Skeletal muscle tissue (tissue), 4 donors: ENCODE data around the gene C7orf57. TPM values are rescaled to one million over a fixed set of nuclear protein-coding genes. Genes with fewer than 3 reads are reported as not detected.
"Not testable (repeated sequence)": the region's sequence is repeated elsewhere in the genome, so short reads cannot be mapped to it uniquely, and the experiment has no call there.

Experiments used
- H3K27ac ChIP-seq: one replicate; pipeline ENCODE4 v1.7.0; 2013; ENCODE audit warnings: mild to moderate bottlenecking, low read depth, low read length, inconsistent platforms
- H3K27me3 ChIP-seq, 3 donors: one replicate each; pipeline ENCODE4 v1.7.0; 2013; ENCODE audit warnings: low read length in 3 of 3; ENCODE audit not compliant: control insufficient read depth in 3 of 3, insufficient read depth in 3 of 3
- H3K36me3 ChIP-seq, 3 donors: one replicate each; pipeline ENCODE4 v1.7.0; 2013; ENCODE audit warnings: low read length in 3 of 3; ENCODE audit not compliant: control insufficient read depth in 3 of 3, insufficient read depth in 3 of 3
- H3K4me1 ChIP-seq, 3 donors: one replicate each; pipeline ENCODE4 v1.7.0; 2013; ENCODE audit warnings: low read length in 3 of 3, mild to moderate bottlenecking in 3 of 3; ENCODE audit not compliant: control insufficient read depth in 3 of 3, insufficient read depth in 3 of 3
- H3K4me3 ChIP-seq, 3 donors: one replicate each; pipeline ENCODE4 v1.7.0; 2013; ENCODE audit warnings: low read length in 3 of 3
- H3K9ac ChIP-seq, 3 donors: one replicate each; pipeline ENCODE4 v1.7.0; 2013; ENCODE audit warnings: low read length in 3 of 3, mild to moderate bottlenecking in 3 of 3, moderate library complexity in 2 of 3, low read depth in 1 of 3
- H3K9me3 ChIP-seq, 3 donors: one replicate each; pipeline ENCODE4 v1.7.0; 2013; ENCODE audit warnings: low read length in 3 of 3; ENCODE audit not compliant: control insufficient read depth in 3 of 3
- total RNA-seq: library from RNA; depleted of rRNA; stranded (reverse); fragments of >200 nt; gene quantifications from one replicate; pipeline ENCODE4 v1.2.3, GENCODE V29; 2014
- donor health status: Osteomylitis.

C7orf57 gene
- not detected for total RNA-seq

DNA sequence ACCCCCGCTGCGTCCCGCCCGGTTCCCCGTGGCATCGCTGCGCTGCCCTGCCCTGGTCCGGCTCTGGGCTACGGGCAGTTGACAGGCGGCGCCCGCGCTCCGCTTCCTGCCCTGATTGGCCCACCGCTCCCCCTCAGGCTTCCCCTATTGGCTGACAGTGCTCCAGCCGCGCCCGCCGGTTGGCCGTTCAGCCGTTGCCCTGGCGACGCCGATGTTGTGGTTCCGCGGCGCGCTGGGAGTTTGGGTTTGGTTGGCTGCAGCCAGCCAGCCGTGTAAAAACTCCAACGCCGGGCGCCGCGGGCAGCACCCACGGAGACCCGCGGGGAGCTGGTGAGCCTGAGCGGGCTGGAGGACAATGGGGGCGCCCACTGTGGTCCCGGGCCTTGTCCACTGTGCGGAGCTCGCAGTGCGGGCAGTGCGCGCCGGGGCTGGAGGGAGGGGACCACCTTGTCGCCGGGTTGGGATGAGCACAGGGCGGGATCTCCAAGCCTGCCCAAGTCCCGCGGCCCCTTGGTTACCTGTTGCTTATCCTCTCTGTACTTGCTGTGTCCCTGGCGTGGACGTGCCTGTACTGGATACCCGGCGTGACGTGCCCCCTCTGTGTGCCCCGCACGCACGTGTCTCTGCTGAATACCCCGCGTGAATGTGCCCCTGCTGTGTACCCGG, at the start of gene C7orf57:
Gene C7orf57 (plus strand): TSS at position 243 of the 666 bp plus-strand sequence. CDS start 766 bp downstream, outside the sequence.
- peak within 1 kb of the TSS; percentile 70 to 74 (median 72) for H3K4me3 ChIP-seq
- no peak within 1 kb of the TSS for H3K27ac ChIP-seq
- H3K9me3 ChIP-seq: no peaks in the 10 kb centered on the region
- peak within 1 kb of the TSS in 1 of 3 donors; percentile 25 for H3K9ac ChIP-seq
- no peaks in the 10 kb centered on the region for H3K36me3 ChIP-seq
- H3K4me1 ChIP-seq: peaks cover 8 to 10% (median 10%) of the 10 kb centered on the region in 3 donors
- H3K27me3 ChIP-seq: peaks cover 20 to 28% (median 22%) of the 10 kb centered on the region in 3 donors

DNA sequence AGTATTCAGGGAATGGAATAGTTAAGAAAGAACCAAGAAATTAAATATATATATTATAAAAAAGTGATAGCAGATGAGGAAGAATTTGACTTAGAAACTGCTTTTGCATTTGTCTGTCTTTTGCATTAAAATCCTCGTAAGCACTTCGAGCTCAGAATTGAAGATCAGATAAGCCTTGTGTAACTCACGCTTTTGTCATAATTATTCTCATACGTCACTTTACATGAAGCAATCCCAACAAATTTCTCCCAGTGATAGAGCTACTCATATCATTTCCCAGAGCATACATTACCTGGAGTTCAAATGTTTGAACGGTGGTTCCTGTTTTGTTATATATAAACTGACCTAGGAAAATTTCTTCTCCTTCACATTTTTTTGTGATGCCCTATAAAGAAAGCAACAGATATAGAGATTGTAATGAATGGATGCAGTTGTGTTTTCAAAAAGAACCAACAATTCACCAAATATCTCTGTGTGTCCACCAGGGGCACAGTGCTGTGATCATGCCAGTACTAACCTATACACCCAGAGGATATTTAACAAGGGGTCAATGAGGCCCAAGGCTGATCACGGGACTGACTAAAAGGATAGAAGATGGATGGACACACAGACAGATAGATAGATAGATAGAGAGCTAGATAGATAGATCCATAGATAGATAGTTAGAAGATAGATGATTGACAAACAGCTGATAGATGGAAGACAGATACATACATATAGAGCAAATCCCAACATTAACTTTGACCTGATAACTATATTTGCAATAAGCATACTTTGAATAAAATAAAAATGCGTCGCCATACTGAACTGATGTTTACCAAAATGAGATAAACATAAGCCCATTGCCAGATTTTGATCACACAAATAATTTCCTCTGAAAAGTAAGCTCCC, 46.6 kb upstream of the C7orf57 start:
- Histone ChIP-seq H3K27me3 (no peaks in the 10 kb centered on the region), H3K36me3 (no peaks in the 10 kb centered on the region), H3K9me3 (no peaks in the 10 kb centered on the region), H3K9ac (no peak overlapping the region), H3K27ac (no peak overlapping the region), H3K4me1 (peaks cover 0 to 3% (median 0%) of the 10 kb centered on the region in 3 donors), H3K4me3 (no peak overlapping the region)

DNA sequence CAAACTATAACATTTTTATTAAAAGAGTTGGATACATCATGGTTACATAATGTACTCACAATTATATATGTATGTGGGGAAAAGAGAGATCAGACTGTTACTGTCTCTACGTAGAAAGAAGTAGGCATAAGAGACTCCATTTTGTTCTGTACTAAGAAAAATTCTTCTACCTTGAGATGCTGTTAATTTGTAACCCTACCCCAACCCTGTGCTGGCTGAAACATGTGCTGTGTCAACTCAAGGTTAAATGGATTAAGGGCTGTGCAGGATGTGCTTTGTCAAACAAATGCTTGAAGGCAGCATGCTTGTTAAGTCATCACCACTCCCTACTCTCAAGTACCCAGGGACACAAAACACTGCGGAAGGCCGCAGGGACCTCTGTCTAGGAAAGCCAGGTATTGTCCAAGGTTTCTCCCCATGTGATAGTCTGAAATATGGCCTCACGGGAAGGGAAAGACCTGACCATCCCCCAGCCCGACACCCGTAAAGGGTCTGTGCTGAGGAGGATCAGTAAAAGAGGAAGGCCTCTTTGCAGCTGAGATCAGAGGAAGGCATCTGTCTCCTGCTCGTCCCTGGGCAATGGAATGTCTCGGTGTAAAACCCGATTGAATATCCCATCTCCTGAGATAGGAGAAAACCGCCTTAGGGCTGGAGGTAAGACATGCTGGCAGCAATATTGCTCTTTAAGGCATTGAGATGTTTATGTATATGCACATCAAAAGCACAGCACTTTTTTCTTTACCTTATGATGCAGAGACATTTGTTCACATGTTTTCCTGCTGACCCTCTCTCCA, 45.5 kb upstream of the C7orf57 start:
- not testable (repeated sequence) for H3K9ac ChIP-seq, H3K4me3 ChIP-seq

DNA sequence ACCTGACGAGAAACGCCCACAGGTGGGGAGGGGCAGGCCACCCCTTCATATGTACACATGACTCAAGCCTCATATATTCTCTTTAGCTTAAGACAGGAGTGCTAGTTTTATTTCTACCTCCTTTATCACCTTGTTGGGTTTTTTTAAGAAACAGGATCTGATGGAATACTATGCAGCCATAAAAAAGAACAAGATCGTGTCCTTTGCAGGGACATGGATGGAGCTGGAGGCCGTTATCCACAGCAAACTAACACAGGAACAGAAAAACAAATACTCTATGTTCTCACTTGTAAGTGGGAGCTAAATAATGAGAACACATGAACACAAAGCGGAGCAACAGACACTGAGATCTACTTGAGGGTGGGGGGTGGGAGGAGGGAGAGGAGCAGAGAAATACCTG, 44.8 kb upstream of the C7orf57 start:
- H3K27ac ChIP-seq: no peak overlapping the region
- H3K9ac ChIP-seq: no peak overlapping the region
- H3K27me3 ChIP-seq: no peaks in the 10 kb centered on the region
- peaks cover 0 to 3% (median 0%) of the 10 kb centered on the region in 3 donors for H3K4me1 ChIP-seq
- H3K36me3 ChIP-seq: no peaks in the 10 kb centered on the region
- no peak overlapping the region for H3K4me3 ChIP-seq
- H3K9me3 ChIP-seq: no peaks in the 10 kb centered on the region

More for the DNA sequence above, 45.5 kb upstream of the C7orf57 start:
- H3K36me3 ChIP-seq, H3K4me1 ChIP-seq, H3K27ac ChIP-seq, H3K27me3 ChIP-seq, H3K9me3 ChIP-seq: not testable (repeated sequence)

DNA sequence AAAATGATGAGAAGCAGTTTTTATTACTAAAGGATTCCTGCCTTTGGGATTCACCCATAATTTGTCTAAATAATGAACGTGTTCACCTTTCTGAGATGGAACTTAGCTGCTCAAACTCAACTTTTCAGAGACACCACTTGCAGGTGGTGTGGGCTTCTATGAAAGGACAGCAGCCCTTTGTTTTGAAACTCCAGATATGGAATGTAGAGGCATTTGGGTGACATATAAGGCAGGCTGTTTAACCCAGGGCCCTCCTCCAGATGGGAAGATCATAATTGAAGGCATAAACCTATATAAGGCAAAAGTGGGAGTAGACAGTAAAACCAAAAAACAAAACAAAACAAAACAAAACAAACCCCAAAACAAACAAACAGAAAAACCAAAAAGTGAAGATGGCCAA, 44.1 kb upstream of the C7orf57 start:
- Histone ChIP-seq H3K27me3 (no peaks in the 10 kb centered on the region), H3K36me3 (no peaks in the 10 kb centered on the region), H3K9me3 (no peaks in the 10 kb centered on the region), H3K4me1 (peaks cover 0 to 3% (median 0%) of the 10 kb centered on the region in 3 donors), H3K27ac (no peak overlapping the region), H3K9ac (peak overlapping the region in 1 of 3 donors; percentile 30), H3K4me3 (peak overlapping the region in 2 of 3 donors; percentile 70 to 75)

DNA sequence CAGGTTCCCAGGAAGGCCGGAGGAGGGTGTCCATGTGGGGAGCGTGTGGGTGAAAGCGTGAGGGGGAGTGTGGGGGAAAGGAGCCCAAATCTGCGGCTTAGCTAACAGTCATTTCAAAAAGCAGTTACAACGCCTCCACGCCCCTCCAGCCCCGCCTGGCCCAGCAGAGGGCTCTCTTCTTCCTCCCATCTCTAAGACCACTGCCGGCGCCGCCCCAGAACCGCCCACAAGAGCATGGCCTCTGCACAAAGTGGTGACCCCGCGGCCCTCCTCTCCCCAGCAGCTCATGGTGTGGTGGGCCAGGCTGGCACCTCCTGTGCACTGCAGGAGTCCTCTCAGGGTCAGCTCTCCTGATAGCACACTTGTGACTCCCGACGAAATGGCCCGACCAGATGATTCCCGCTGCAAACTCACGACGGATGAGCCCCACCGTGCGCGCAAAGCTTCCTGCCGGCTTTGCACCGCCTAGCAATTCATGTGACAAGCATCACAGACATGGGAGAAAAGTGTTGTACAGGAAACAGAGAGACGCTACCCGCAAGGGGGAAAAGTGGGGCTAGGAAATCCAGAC, 43.5 kb upstream of the C7orf57 start:
- Histone ChIP-seq H3K9me3 (no peaks in the 10 kb centered on the region), H3K27ac (no peak overlapping the region), H3K4me3 (peak overlapping the region; percentile 70 to 75 (median 75)), H3K9ac (peak overlapping the region; percentile 30 to 53 (median 42)), H3K4me1 (peaks cover 0 to 3% (median 0%) of the 10 kb centered on the region in 3 donors), H3K36me3 (no peaks in the 10 kb centered on the region), H3K27me3 (no peaks in the 10 kb centered on the region)

DNA sequence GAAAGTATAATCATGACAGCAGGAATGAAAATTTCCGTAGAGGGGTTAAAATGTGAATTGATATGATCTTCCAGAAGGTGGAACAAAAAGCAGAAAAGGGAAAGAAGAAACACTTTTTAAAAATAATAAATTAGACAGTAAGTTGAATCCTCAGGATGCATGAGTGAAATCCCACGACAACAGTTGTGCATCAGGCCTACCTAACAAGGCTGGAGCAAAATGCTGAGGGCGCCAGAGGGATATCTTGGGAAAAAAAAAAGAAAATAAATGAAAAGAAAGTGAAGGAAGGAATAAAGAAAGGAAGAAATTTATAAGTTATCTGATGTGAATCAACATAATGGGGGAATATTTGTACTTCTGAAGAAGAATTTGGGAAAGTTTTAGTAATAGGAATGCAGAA, 42.9 kb upstream of the C7orf57 start:
- H3K9me3 ChIP-seq: no peaks in the 10 kb centered on the region
- no peaks in the 10 kb centered on the region for H3K27me3 ChIP-seq
- H3K4me3 ChIP-seq: no peak overlapping the region
- H3K4me1 ChIP-seq: peaks cover 0 to 3% (median 0%) of the 10 kb centered on the region in 3 donors
- H3K27ac ChIP-seq: no peak overlapping the region
- no peaks in the 10 kb centered on the region for H3K36me3 ChIP-seq
- no peak overlapping the region for H3K9ac ChIP-seq

DNA sequence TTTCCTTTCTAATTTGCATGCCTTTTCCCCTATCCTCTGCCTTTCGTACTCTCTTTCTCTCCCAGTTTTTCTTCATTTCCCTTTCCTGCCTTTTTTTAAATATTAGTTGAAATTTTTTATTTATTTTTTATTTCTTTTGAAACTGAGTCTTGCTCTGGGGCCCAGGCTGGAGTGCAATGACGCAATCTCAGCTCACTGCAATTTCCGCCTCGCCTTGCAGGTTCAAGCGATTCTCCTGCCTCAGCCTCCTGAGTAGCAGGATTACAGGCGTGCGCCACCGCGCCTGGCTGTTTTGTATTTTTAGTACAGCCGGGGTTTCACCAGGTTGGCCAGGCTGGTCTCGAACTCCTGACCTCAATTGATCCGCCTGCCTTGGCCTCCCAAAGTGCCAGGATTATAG, 35.9 kb upstream of the C7orf57 start:
- Histone ChIP-seq H3K9ac (no peak overlapping the region), H3K27ac (no peak overlapping the region), H3K4me1 (no peaks in the 10 kb centered on the region), H3K27me3 (no peaks in the 10 kb centered on the region), H3K9me3 (no peaks in the 10 kb centered on the region), H3K4me3 (no peak overlapping the region), H3K36me3 (no peaks in the 10 kb centered on the region)

DNA sequence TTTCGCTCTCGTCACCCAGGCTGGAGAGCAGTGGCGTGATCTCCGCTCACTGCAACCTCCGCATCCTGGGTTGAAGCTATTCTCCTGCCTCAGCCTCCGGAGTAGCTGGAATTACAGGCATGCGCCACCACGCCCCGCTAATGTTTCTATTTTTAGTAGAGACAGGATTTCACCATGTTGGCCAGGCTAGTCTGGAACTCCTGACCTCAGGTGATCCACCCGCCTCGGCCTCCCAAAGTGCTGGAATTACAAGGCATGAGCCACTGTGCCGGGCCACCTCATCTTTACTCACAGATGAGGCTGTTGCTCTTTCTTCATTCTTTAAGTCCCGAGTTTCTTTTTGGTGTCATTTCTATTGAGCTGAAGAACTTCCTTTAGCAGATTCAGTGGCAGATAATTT, 35.2 kb upstream of the C7orf57 start:
- H3K4me3 ChIP-seq, H3K27me3 ChIP-seq, H3K4me1 ChIP-seq, H3K9ac ChIP-seq, H3K9me3 ChIP-seq, H3K27ac ChIP-seq, H3K36me3 ChIP-seq: not testable (repeated sequence)
